ENCODE data around the gene ERGIC2. TPM values are rescaled to one million over a fixed set of nuclear protein-coding genes. Genes with fewer than 3 reads are reported as not detected.

Gene ERGIC2
- total and polyA plus RNA-seq, 10 of the 15 experiments (the other 5 are each of a cell fraction or from before 2014, with no cell fraction given) = 26.1 to 181 (median 83.9) TPM

DNA sequence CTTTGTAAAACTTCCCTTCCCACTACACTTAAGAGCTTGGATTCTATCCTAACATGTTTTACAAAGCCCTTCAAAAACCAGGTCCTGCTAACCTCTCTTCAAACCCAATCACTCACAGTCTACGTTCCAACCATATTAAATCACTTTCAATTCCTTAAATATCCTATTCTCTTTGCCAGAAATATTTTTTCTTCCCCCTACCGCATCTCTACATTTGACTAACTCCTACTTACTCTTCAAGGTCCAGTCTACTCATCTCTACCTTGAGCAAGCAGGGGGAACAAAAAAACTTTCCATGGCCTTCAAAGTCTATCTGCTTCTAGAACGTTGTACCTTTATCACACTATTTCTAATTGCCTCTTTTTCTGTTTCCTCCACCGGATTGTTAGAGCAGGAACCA is 6.1 kb downstream of the ERGIC2 start:
- ChIA-PET SMC1A (ENCODE audit: uncharacterized antibody, unreplicated experiment) (interaction anchor here (2.0 kb wide), 1 partner anchor 11 kb away, joined by 5 read pairs; no protein-coding TSS in a partner anchor), CTCF (interaction anchor here (1.0 kb wide), 1 partner anchor 285 kb away, joined by 3 read pairs; no protein-coding TSS in a partner anchor), RAD21 (ENCODE audit: unreplicated experiment) (interaction anchor here (1.1 kb wide), 1 partner anchor 23 kb away, joined by 3 read pairs; no protein-coding TSS in a partner anchor), POLR2A (interaction anchor here (0.5 to 1.3 kb wide), 2 partner anchors 8 to 12 kb away, joined by 3 to 7 read pairs; no protein-coding TSS in a partner anchor)
- Histone ChIP-seq H3K27ac (ENCODE audit: control insufficient read depth, insufficient read depth) (no peak overlapping the region), H3K27me3 (replicated peaks in 1 of 2; ENCODE audit: control insufficient read depth in 2 of 2, insufficient read depth in 2 of 2, low read length in 1 of 2) (no peaks in the 10 kb centered on the region), H3K4me3 (peak overlapping the region; percentile 25; the same call in 1 of the 2 replicates), H3K9me3 (replicated peaks; ENCODE audit: control insufficient read depth, insufficient read depth, low read length) (no peaks in the 10 kb centered on the region; the same call in 1 of the 3 replicates), H3K4me2 (ENCODE audit: control insufficient read depth, insufficient read depth) (peak overlapping the region; percentile 25; the same call in 1 of the 2 replicates), H3K36me3 (ENCODE audit: control insufficient read depth in 2 of 2, insufficient read depth in 2 of 2, low read length in 1 of 2) (0 out of 4 replicates have a peak, but pooled peaks cover 0 to 3% of the 10 kb centered on the region in 2 experiments), H3K9ac (ENCODE audit: control insufficient read depth, insufficient read depth, low read length) (no peak overlapping the region), H3K4me1 (ENCODE audit: control insufficient read depth, insufficient read depth, low read length) (peaks cover 3% of the 10 kb centered on the region; the same call in 1 of the 2 replicates), H4K20me1 (ENCODE audit: control insufficient read depth, insufficient read depth) (no peaks in the 10 kb centered on the region), H3K79me2 (ENCODE audit: control insufficient read depth, insufficient read depth, low read length) (peaks cover 49% of the 10 kb centered on the region), H2AFZ (ENCODE audit: control insufficient read depth, low read depth, low read length) (no peak overlapping the region)
- in situ Hi-C loops (cut with MboI) (no loop called here), intact Hi-C loops (cut with micrococcal nuclease; ENCODE audit: unreplicated experiment) (no loop called here)
- peak; percentile 51 for ATAC-seq
- 40% methylated on average over 4 of the region's 4 CpGs for WGBS (ENCODE audit: insufficient coverage, insufficient replicate concordance, low lambda C conversion rate, missing lambda C conversion rate)
- DNase-seq (ENCODE audit: low read depth, low spot score) = no peak
- BruUV-seq (replicated peaks) = no TSS peak
- FAIRE-seq = no peak
- TF ChIP-seq NFIC (IDR thresholded peaks at IDR 0.05; ENCODE audit: low read depth, low read length) = peak; percentile 83
- TF ChIP-seq, protein P1, sequence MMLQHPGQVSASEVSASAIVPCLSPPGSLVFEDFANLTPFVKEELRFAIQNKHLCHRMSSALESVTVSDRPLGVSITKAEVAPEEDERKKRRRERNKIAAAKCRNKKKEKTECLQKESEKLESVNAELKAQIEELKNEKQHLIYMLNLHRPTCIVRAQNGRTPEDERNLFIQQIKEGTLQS (IDR thresholded peaks at IDR 0.05; ENCODE audit: borderline replicate concordance, extremely low read depth, low read depth, low read length) = no peak
- TF ChIP-seq, protein P2, sequence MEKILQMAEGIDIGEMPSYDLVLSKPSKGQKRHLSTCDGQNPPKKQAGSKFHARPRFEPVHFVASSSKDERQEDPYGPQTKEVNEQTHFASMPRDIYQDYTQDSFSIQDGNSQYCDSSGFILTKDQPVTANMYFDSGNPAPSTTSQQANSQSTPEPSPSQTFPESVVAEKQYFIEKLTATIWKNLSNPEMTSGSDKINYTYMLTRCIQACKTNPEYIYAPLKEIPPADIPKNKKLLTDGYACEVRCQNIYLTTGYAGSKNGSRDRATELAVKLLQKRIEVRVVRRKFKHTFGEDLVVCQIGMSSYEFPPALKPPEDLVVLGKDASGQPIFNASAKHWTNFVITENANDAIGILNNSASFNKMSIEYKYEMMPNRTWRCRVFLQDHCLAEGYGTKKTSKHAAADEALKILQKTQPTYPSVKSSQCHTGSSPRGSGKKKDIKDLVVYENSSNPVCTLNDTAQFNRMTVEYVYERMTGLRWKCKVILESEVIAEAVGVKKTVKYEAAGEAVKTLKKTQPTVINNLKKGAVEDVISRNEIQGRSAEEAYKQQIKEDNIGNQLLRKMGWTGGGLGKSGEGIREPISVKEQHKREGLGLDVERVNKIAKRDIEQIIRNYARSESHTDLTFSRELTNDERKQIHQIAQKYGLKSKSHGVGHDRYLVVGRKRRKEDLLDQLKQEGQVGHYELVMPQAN (conservative IDR thresholded peaks at IDR 0.05) = no peak
- no peak for TF ChIP-seq KDM1A (IDR thresholded peaks at IDR 0.05; ENCODE audit: borderline replicate concordance)
- peak; percentile 77 for TF ChIP-seq JUNB (IDR thresholded peaks at IDR 0.05)
- TF ChIP-seq CBFB (IDR thresholded peaks at IDR 0.05; ENCODE audit: low read depth) = no peak
- TF ChIP-seq, protein P3, sequence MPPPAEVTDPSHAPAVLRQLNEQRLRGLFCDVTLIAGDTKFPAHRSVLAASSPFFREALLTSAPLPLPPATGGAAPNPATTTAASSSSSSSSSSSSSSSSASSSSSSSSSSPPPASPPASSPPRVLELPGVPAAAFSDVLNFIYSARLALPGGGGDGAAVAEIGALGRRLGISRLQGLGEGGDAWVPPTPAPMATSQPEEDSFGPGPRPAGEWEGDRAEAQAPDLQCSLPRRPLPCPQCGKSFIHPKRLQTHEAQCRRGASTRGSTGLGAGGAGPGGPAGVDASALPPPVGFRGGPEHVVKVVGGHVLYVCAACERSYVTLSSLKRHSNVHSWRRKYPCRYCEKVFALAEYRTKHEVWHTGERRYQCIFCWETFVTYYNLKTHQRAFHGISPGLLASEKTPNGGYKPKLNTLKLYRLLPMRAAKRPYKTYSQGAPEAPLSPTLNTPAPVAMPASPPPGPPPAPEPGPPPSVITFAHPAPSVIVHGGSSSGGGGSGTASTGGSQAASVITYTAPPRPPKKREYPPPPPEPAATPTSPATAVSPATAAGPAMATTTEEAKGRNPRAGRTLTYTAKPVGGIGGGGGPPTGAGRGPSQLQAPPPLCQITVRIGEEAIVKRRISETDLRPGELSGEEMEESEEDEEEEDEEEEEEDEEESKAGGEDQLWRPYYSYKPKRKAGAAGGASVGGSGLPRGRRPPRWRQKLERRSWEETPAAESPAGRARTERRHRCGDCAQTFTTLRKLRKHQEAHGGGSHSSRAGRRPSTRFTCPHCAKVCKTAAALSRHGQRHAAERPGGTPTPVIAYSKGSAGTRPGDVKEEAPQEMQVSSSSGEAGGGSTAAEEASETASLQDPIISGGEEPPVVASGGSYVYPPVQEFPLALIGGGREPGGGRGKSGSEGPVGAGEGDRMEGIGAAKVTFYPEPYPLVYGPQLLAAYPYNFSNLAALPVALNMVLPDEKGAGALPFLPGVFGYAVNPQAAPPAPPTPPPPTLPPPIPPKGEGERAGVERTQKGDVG (CRISPR knock-in tag; IDR thresholded peaks at IDR 0.05) = no peak
- no peak for TF ChIP-seq CREB1 (IDR thresholded peaks at IDR 0.05; ENCODE audit: low read depth)
- TF ChIP-seq PML (IDR thresholded peaks at IDR 0.05; ENCODE audit: low read length) = peak; percentile 56; the same call in 1 of the 2 replicates
- TF ChIP-seq, protein P4, sequence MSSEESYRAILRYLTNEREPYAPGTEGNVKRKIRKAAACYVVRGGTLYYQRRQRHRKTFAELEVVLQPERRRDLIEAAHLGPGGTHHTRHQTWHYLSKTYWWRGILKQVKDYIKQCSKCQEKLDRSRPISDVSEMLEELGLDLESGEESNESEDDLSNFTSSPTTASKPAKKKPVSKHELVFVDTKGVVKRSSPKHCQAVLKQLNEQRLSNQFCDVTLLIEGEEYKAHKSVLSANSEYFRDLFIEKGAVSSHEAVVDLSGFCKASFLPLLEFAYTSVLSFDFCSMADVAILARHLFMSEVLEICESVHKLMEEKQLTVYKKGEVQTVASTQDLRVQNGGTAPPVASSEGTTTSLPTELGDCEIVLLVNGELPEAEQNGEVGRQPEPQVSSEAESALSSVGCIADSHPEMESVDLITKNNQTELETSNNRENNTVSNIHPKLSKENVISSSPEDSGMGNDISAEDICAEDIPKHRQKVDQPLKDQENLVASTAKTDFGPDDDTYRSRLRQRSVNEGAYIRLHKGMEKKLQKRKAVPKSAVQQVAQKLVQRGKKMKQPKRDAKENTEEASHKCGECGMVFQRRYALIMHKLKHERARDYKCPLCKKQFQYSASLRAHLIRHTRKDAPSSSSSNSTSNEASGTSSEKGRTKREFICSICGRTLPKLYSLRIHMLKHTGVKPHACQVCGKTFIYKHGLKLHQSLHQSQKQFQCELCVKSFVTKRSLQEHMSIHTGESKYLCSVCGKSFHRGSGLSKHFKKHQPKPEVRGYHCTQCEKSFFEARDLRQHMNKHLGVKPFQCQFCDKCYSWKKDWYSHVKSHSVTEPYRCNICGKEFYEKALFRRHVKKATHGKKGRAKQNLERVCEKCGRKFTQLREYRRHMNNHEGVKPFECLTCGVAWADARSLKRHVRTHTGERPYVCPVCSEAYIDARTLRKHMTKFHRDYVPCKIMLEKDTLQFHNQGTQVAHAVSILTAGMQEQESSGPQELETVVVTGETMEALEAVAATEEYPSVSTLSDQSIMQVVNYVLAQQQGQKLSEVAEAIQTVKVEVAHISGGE (CRISPR knock-in tag; IDR thresholded peaks at IDR 0.05) = no peak
- no peak for TF ChIP-seq TCF3 (IDR thresholded peaks at IDR 0.05; ENCODE audit: borderline replicate concordance, insufficient read depth, low read depth, low read length)
- TF ChIP-seq SPI1 (IDR thresholded peaks at IDR 0.05; ENCODE audit: borderline replicate concordance, insufficient read depth, low read depth, low read length) = 0 out of 2 replicates have a peak, but pooled peaks have one; percentile 34
- TF ChIP-seq TCF7 (IDR thresholded peaks at IDR 0.05; ENCODE audit: borderline replicate concordance) = peak; percentile 73; the same call in 1 of the 2 replicates
- TF ChIP-seq ZNF274 (IDR thresholded peaks at IDR 0.05; ENCODE audit: insufficient read depth, insufficient read length) = no peak

Measured in GM12878 (cell line).